Endothelial cell (in vitro differentiated cells): ENCODE data around the gene RELCH. TPM values are rescaled to one million over a fixed set of nuclear protein-coding genes. Genes with fewer than 3 reads are reported as not detected.

Source experiments
- DNase-seq: peaks from one replicate; pipeline ENCODE4 v3.0.0; 2021; ENCODE audit warnings: low spot score
- H3K27ac Mint-ChIP-seq: one replicate; pipeline ENCODE4 v1.8.0; 2021; ENCODE audit warnings: mixed read lengths, inconsistent platforms; ENCODE audit not compliant: unreplicated experiment
- H3K27me3 Mint-ChIP-seq: one replicate; pipeline ENCODE4 v1.8.0; 2021; ENCODE audit warnings: mild to moderate bottlenecking, moderate library complexity, mixed read lengths, inconsistent platforms; ENCODE audit not compliant: unreplicated experiment
- H3K36me3 Mint-ChIP-seq: one replicate; pipeline ENCODE4 v1.8.0; 2021; ENCODE audit warnings: mild to moderate bottlenecking, low read depth, mixed read lengths, inconsistent platforms; ENCODE audit not compliant: unreplicated experiment
- H3K4me1 Mint-ChIP-seq: one replicate; pipeline ENCODE4 v1.8.0; 2021; ENCODE audit warnings: mild to moderate bottlenecking, mixed read lengths, inconsistent platforms; ENCODE audit not compliant: unreplicated experiment
- H3K4me3 Mint-ChIP-seq: one replicate; pipeline ENCODE4 v1.8.0; 2021; ENCODE audit warnings: mild to moderate bottlenecking, mixed read lengths, inconsistent platforms; ENCODE audit not compliant: unreplicated experiment
- H3K9me3 Mint-ChIP-seq: one replicate; pipeline ENCODE4 v1.8.0; 2021; ENCODE audit warnings: mixed read lengths, inconsistent platforms; ENCODE audit not compliant: unreplicated experiment
- total RNA-seq: library from RNA; stranded (reverse); fragmentation: NEBNext Ultra II Directional; extraction: Animal tissue kit (Norgen Biotek cat#: 25700); gene quantifications from one replicate; pipeline ENCODE4 v1.2.1, GENCODE V29; 2021; ENCODE audit not compliant: unreplicated experiment
- TF ChIP-seq, protein P1 (sequence below): fragments of 200-600 bp; sonication (generic); IDR thresholded peaks from one replicate; pipeline ENCODE4 v1.5.0; 2021; ENCODE audit warnings: antibody characterized with exemption; ENCODE audit not compliant: unreplicated experiment

Gene RELCH
- total RNA-seq, 1 donor from 2014 or later: 27.3 TPM

DNA sequence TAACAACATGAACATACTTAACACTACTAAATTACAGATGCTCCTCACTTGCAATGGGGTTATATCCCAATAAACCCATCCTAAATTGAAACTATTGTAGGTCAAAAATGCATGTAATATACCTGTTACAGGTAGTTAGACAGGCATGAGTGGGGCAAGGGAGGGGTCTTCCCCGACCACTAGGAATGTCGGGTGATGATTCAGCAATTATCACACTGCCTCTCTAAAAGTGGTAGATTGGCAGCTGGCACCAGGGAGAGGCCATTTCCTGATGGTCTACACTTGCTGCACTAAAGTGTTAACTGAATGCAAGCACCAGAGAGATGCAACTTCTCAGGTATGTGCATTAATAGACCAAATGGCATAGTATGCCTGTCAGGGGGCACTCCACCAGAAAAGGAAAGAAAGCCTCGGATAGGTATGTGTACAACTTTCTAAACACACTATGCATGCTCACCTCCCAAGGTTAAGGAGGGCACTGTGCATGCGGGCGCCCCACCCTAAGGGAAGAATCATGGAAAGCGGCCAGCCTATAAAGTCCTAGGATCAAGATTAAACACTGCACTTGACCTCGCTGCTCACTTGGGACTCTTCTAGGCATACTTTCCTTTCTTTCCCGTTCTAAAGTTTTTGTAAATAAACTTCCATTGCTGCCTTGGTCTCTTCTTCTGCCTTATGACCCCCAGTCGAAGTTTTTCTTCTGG is 35.8 kb upstream of the RELCH start:
- H3K4me3 Mint-ChIP-seq: no peak overlapping the region

DNA sequence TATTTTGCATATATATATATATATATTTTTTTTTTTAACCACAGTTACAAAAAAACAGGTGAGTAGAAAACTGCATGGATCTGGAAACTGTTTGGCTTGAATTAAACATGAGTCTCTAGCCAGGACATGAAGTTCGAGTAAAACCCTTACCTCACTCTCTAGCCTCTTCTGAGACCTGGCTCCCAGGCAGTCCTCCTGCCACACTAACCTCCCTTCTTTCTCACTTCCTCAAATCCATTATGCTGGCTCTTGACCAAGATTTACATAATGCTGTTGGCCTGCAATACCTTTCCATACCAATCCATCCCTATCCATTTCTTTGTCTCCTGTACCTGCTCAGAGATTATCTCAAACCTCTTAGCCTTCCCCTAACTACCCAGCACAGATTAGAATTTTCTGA is 34.2 kb upstream of the RELCH start:
- Mint-ChIP-seq H3K9me3 (no peaks in the 10 kb centered on the region), H3K27ac (no peak overlapping the region), H3K4me3 (no peak overlapping the region), H3K4me1 (no peaks in the 10 kb centered on the region), H3K36me3 (no peaks in the 10 kb centered on the region), H3K27me3 (no peaks in the 10 kb centered on the region)
- no peak for DNase-seq
- TF ChIP-seq, protein P1, sequence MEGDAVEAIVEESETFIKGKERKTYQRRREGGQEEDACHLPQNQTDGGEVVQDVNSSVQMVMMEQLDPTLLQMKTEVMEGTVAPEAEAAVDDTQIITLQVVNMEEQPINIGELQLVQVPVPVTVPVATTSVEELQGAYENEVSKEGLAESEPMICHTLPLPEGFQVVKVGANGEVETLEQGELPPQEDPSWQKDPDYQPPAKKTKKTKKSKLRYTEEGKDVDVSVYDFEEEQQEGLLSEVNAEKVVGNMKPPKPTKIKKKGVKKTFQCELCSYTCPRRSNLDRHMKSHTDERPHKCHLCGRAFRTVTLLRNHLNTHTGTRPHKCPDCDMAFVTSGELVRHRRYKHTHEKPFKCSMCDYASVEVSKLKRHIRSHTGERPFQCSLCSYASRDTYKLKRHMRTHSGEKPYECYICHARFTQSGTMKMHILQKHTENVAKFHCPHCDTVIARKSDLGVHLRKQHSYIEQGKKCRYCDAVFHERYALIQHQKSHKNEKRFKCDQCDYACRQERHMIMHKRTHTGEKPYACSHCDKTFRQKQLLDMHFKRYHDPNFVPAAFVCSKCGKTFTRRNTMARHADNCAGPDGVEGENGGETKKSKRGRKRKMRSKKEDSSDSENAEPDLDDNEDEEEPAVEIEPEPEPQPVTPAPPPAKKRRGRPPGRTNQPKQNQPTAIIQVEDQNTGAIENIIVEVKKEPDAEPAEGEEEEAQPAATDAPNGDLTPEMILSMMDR: no peak

More for the DNA sequence above, 35.8 kb upstream of the RELCH start:
- H3K4me1 Mint-ChIP-seq: no peaks in the 10 kb centered on the region
- no peaks in the 10 kb centered on the region for H3K9me3 Mint-ChIP-seq
- no peak overlapping the region for H3K27ac Mint-ChIP-seq
- no peaks in the 10 kb centered on the region for H3K27me3 Mint-ChIP-seq
- DNase-seq: no peak
- no peaks in the 10 kb centered on the region for H3K36me3 Mint-ChIP-seq
- TF ChIP-seq, protein P1: no peak

DNA sequence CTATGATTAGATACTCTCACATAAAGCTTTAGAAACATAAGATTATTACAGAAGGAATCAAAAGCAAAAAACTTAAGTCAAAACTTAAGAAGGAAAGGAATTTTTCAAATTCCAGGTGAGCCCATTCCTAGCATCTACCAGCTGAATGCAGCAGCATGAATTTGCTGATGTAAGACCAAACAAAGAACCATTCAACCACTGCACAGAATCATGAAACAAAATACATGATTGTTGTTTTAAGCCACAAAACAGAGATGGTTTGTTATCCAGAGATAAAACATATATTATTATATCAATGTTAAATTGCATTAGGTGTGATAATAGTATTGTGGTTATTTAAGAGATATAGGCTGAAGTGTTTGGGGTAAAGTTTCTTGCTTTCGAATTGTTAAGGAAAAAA is 29.2 kb upstream of the RELCH start:
- H3K4me1 Mint-ChIP-seq: no peaks in the 10 kb centered on the region
- DNase-seq: no peak
- TF ChIP-seq, protein P1: no peak
- no peak overlapping the region for H3K27ac Mint-ChIP-seq
- no peaks in the 10 kb centered on the region for H3K36me3 Mint-ChIP-seq
- H3K27me3 Mint-ChIP-seq: no peaks in the 10 kb centered on the region
- H3K4me3 Mint-ChIP-seq: no peak overlapping the region
- no peaks in the 10 kb centered on the region for H3K9me3 Mint-ChIP-seq

DNA sequence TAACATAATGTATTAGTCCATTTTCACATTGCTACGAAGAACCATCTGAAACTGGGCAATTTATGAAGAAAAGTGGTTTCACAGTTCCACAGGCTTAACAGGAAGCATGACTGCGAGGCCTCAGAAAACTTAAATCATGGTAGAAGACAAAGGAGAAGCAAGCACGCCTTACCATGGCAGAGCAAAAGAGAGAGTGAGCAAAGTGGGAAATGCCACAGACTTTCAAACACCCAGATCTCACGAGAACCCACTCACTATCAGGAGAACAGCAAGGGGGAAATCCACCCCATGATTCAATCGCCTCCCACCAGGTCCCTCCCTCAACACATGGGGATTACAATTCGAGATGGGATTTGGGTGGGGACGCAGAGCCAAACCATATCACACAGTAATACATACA is 22.7 kb upstream of the RELCH start:
- Mint-ChIP-seq H3K27me3 (no peaks in the 10 kb centered on the region), H3K36me3 (peaks cover 7% of the 10 kb centered on the region), H3K4me1 (peaks cover 4% of the 10 kb centered on the region), H3K27ac (no peak overlapping the region), H3K4me3 (no peak overlapping the region), H3K9me3 (no peaks in the 10 kb centered on the region)
- TF ChIP-seq, protein P1: no peak
- no peak for DNase-seq

DNA sequence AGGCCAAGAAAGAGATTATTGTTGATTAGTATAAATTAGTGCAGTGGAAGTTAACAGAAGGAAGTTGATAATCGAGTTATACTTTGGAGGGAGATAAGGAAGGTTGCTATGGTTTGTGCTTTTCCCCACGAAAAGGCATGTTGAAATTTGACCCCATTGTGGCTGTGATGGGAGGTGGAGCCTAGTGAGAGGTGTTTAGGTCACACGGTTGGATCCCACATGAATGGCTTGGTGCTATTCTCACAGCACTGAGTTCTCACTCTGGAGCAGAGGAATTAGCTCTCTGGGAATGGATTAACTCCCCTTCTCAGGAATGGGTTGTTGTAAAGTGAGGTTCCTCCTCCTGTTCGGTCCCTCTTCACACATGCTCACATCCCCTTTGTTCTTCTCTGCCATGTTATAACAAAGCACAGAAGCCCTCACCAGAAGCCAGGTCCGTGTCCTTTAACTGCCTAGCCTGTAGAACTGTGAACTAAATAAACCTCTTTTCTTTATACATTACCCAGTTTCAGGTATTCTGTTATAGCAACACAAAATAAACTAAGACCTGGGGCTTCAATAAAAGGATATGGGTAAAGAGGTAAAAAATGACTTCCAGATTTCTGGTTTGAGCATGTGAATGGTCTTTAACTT is 22.1 kb upstream of the RELCH start:
- DNase-seq: no peak
- TF ChIP-seq, protein P1: no peak
- H3K4me1 Mint-ChIP-seq: peaks cover 4% of the 10 kb centered on the region
- no peaks in the 10 kb centered on the region for H3K27me3 Mint-ChIP-seq
- no peak overlapping the region for H3K27ac Mint-ChIP-seq
- H3K4me3 Mint-ChIP-seq: no peak overlapping the region
- peaks cover 7% of the 10 kb centered on the region for H3K36me3 Mint-ChIP-seq
- H3K9me3 Mint-ChIP-seq: no peaks in the 10 kb centered on the region
